Kidney (tissue), 14 donors: ENCODE measurements around the gene LUC7L. TPM values are rescaled to one million over a fixed set of nuclear protein-coding genes. Genes with fewer than 3 reads are reported as not detected.
"Not testable (repeated sequence)": the region's sequence is repeated elsewhere in the genome, so short reads cannot be mapped to it uniquely, and the experiment has no call there.

Experiments used
- DNase-seq, 5 donors: peaks; one replicate each; pipeline ENCODE4 v3.0.0-alpha.2; 2013 to 2020
- FAIRE-seq: peaks from 2 replicates; lab custom pipeline; 2012; peaks lifted over from hg19 to GRCh38; lab: Jason Lieb, UNC
- H3K27ac ChIP-seq, 2 donors: one replicate each; pipeline ENCODE4 v1.7.0; 2013; ENCODE audit warnings: low read depth in 2 of 2, low read length in 2 of 2, inconsistent platforms in 1 of 2
- H3K27me3 ChIP-seq: one replicate; pipeline ENCODE4 v1.7.1; 2013; ENCODE audit warnings: low read length, inconsistent platforms; ENCODE audit not compliant: control insufficient read depth, insufficient read depth
- H3K36me3 ChIP-seq, 3 donors: one replicate each; pipeline versions ENCODE4 v1.7.0 to v1.7.1; 2013; ENCODE audit warnings: low read length in 3 of 3, control low read depth in 1 of 3, inconsistent platforms in 1 of 3; ENCODE audit not compliant: insufficient read depth in 3 of 3, control insufficient read depth in 2 of 3
- H3K4me1 ChIP-seq, 3 donors: one replicate each; pipeline versions ENCODE4 v1.7.0 to v1.7.1; 2013; ENCODE audit warnings: low read length in 3 of 3, inconsistent platforms in 1 of 3, low read depth in 1 of 3; ENCODE audit not compliant: control insufficient read depth in 2 of 3, insufficient read depth in 2 of 3
- H3K4me3 ChIP-seq, 3 donors: one replicate each; pipeline versions ENCODE4 v1.7.0 to v1.8.1; 2013; ENCODE audit warnings: low read length in 3 of 3, control low read depth in 1 of 3, inconsistent platforms in 1 of 3
- H3K9ac ChIP-seq, 3 donors: one replicate each; pipeline versions ENCODE4 v1.7.0 to v1.7.1; 2013; ENCODE audit warnings: low read length in 3 of 3, control low read depth in 1 of 3, inconsistent platforms in 1 of 3
- H3K9me3 ChIP-seq, 3 donors: one replicate each; pipeline versions ENCODE4 v1.7.0 to v1.7.1; 2013; ENCODE audit warnings: low read length in 3 of 3, control low read depth in 1 of 3, inconsistent platforms in 1 of 3; ENCODE audit not compliant: control insufficient read depth in 2 of 3, insufficient read depth in 1 of 3
- CTCF ChIP-seq: IDR thresholded peaks from 3 replicates; pipeline ENCODE4 v1.5.1; 2012; ENCODE audit warnings: mild to moderate bottlenecking, moderate library complexity, borderline replicate concordance; ENCODE audit not compliant: insufficient read depth; ENCODE audit errors: extremely low read depth
- intact Hi-C: fragments of 100-400 bp; cut with DNase I; formaldehyde crosslinking; loops from one replicate; pipeline ENCODE4 v1.11.1; 2022
- polyA plus RNA-seq: library from polyadenylated mRNA; stranded (reverse); fragments of 350-450 nt; fragmentation: Illumina TruSeq; extraction: RNeasy Lipid Tissue Mini Kit (QIAGEN cat#74804); gene quantifications from one replicate; pipeline ENCODE4 v1.2.3, GENCODE V29; 2014; ENCODE audit warnings: low read depth, low replicate concordance; ENCODE audit not compliant: insufficient read depth
- total RNA-seq: library from RNA; stranded (reverse); fragmentation: NEBNext Ultra II Directional; extraction: Animal tissue kit (Norgen Biotek cat#: 25700); gene quantifications from one replicate; pipeline ENCODE4 v1.2.1, GENCODE V29; 2021
- donor health status: control.
- donor health status: control.
- donor health status: control.
- donor health status: control.
- donor health status: control.
- donor health status: DM: yes; HTN: yes; CAD: no.
- donor health status: Normal renal cell carcinoma (clear cell type).

Gene LUC7L
- total and polyA plus RNA-seq, 2 donors from 2014 or later = 56.3 to 72.0 TPM

- intact Hi-C loops = no loop called here
- H3K27ac ChIP-seq = no peak overlapping the region
- H3K9me3 ChIP-seq = no peaks in the 10 kb centered on the region
- FAIRE-seq = no peak
- H3K4me1 ChIP-seq = peaks cover 0 to 12% (median 12%) of the 10 kb centered on the region in 3 donors
- no peak overlapping the region for H3K9ac ChIP-seq
- peaks cover 0 to 15% (median 14%) of the 10 kb centered on the region in 3 donors for H3K36me3 ChIP-seq
- peak in 3 of 5 donors; percentile 16 to 60 (median 19) for DNase-seq
- H3K4me3 ChIP-seq = no peak overlapping the region
- TF ChIP-seq CTCF = no peak
- H3K27me3 ChIP-seq = no peaks in the 10 kb centered on the region
Measured at GRCh38 chr16:230949-231348, 1.7 kb upstream of the LUC7L start.

- peaks cover 0 to 12% (median 12%) of the 10 kb centered on the region in 3 donors for H3K4me1 ChIP-seq
- intact Hi-C loops, H3K4me3 ChIP-seq, H3K9me3 ChIP-seq, H3K27me3 ChIP-seq, H3K27ac ChIP-seq, H3K9ac ChIP-seq, FAIRE-seq: not testable (repeated sequence)
- H3K36me3 ChIP-seq = peaks cover 0 to 18% (median 17%) of the 10 kb centered on the region in 3 donors
- peak in 1 of 5 donors; percentile 58 for DNase-seq
Measured at GRCh38 chr16:230351-230750, 1.1 kb upstream of the LUC7L start.

DNA sequence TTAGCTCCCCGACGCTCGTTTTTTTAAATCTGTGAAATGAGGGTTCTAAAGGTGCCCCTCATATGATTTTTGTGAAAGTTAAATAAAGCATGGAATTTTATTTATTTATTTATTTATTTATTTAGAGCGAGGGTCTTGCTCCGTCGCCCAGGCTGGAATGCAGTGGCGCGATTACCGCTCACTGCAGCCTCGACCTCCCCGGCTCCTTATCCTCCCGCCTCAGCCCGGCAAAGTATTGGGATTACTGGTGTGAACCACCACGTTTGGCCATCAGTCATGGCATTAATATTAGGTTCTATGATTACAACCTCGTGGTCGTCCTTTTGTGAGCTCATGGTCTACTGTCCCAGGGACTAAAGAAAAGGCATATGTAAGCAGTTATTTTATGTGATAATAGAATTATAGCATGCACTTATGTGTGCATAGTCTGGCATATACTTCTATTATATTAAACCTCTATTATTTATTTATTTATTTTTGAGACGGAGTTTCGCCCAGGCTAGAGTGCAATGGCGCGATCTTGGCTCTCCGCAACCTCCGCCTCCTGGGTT is 557 bp upstream of the LUC7L start:
- intact Hi-C loops = no loop called here
- Histone ChIP-seq H3K9ac (peak overlapping the region in 1 of 3 donors; percentile 77), H3K27ac (no peak overlapping the region), H3K27me3 (no peaks in the 10 kb centered on the region), H3K4me3 (peak overlapping the region; percentile 50 to 85 (median 83)), H3K9me3 (no peaks in the 10 kb centered on the region), H3K36me3 (peaks cover 2 to 20% (median 17%) of the 10 kb centered on the region in 3 donors), H3K4me1 (peaks cover 0 to 12% (median 12%) of the 10 kb centered on the region in 3 donors)
- DNase-seq (peak in 1 of 5 donors; percentile 66), FAIRE-seq (no peak)
- no peak for TF ChIP-seq CTCF

GRCh38 chr16:228151-228851 is 948 bp downstream of the LUC7L start:
- DNase-seq (peak in 1 of 5 donors; percentile 36), FAIRE-seq (no peak)
- Histone ChIP-seq H3K9ac (peak overlapping the region; percentile 71 to 88 (median 77)), H3K4me1 (peaks cover 0 to 12% (median 12%) of the 10 kb centered on the region in 3 donors), H3K9me3 (no peaks in the 10 kb centered on the region), H3K36me3 (peaks cover 3 to 21% (median 21%) of the 10 kb centered on the region in 3 donors), H3K4me3 (peak overlapping the region; percentile 83 to 85 (median 85)), H3K27me3 (no peaks in the 10 kb centered on the region), H3K27ac (peak overlapping the region; percentile 97 to 98)
- intact Hi-C loops = no loop called here
- TF ChIP-seq CTCF = no peak
